DMS79 (cell line): ENCODE results near the gene TBCK.
"Not testable (repeated sequence)": the region's sequence is repeated elsewhere in the genome, so short reads cannot be mapped to it uniquely, and the experiment has no call there.

Source experiments
- DNase-seq: peaks from one replicate; lab custom pipeline; 2025; lab: John Stamatoyannopoulos, UW

Gene TBCK

DNA sequence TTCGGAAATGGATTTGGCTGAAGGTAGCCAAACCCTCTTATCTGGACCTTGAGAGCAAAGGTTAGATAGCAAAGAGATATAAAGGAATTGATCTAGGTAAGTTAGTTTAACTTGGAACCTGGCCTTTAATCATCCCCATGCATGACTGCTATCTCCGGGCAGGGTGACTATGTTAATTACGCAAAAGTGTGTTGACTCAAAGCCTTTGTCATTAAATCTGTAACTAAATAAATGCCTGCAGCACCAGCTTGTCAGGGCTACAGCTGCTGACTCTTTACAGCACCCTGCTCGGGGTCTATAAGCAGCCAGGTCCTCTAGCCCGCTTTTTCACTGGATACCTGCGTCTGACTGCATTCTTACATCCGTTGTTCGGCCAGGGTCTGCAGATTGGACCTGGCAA, 201.7 kb downstream of the TBCK start:
- DNase-seq: no peak

GRCh38 chr4:106111778-106112469, 204.1 kb downstream of the TBCK start:
- DNase-seq: not testable (repeated sequence)

DNA sequence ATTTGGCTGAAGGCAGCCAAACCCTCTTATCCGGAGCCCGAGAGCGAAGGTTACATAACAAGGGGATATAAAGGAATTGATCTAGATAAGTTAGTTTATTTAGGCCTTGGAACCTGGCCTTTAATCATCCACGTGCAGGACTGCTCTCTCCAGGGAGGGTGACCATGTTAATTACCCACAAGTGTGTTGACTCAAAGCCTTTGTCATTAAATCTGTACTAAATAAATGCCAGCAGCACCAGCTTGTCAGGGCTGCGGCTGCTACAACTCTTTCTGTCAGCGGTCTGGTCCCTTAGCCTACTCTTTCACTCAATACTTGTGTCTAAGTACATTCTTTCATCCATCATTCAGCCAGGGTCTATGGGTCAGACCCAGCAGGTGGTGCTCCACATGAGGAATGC, 206.1 kb downstream of the TBCK start:
- DNase-seq: no peak

DNA sequence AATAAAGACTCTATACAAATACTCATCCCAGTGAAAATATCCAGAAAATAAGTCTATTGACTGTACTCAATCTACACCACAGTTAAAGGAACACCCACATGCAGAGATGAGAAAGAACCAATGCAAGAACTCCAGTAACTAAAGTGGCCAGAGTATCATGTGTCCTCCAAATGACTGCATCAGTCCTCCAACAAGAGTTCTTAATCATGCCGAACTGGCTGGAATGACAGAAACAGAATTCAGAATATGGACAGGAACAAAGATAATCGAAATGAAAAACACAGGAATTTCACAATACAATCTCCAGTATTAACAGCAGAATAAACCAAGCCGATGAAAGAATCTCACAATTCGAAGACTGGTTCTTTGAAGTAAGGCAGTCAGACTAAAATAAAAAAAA, 210.3 kb downstream of the TBCK start:
- no peak for DNase-seq

DNA sequence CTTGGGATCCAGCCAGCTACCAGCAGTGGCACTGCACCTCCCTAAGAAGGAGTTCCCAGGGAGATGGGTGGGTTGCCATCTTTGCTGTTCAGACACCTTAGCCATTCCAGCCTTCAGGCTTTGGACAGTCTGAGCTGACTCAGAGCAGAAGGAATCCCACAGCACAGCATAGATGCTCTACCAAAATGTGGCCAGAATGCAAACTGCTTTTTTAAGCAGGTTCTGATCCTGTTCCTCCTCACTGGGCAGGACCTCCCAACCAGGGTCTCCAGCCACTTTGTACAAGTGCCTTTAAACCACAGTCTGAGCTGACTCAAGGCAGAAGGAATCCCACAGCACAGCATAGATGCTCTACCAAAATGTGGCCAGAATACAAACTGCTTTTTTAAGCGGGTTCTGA, 211.7 kb downstream of the TBCK start:
- no peak for DNase-seq

- no peak for DNase-seq
Measured at GRCh38 chr4:106096454-106096853, 219.6 kb downstream of the TBCK start.

GRCh38 chr4:106095408-106095807, 220.6 kb downstream of the TBCK start:
- no peak for DNase-seq

GRCh38 chr4:106092361-106093040, 223.5 kb downstream of the TBCK start:
- DNase-seq: no peak

- DNase-seq: no peak
Measured at GRCh38 chr4:106090826-106091225, 225.2 kb downstream of the TBCK start.

- DNase-seq: no peak
Measured at GRCh38 chr4:106083065-106083464, 232.9 kb downstream of the TBCK start.

DNA sequence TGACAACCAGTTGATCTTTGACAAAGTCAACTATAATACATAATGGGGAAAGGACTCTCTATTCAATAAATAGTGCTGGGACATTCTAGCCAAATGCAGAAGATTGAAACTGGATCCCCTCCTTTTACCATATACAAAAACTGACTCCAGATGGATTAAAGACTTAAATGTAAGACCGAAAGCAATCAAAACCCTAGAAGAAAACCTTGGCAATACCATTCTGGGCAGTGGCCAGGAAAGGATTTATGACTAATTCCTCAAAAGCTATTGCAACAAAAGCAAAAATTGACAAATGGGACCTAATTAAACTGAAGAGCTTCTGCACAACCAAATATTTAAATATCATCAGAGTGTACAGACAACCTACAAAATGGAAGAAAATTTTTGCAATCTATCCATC, 235.6 kb downstream of the TBCK start:
- no peak for DNase-seq

GRCh38 chr4:106079616-106080015, 236.4 kb downstream of the TBCK start:
- no peak for DNase-seq

GRCh38 chr4:106065018-106065417, 251.0 kb downstream of the TBCK start:
- DNase-seq: no peak

DNA sequence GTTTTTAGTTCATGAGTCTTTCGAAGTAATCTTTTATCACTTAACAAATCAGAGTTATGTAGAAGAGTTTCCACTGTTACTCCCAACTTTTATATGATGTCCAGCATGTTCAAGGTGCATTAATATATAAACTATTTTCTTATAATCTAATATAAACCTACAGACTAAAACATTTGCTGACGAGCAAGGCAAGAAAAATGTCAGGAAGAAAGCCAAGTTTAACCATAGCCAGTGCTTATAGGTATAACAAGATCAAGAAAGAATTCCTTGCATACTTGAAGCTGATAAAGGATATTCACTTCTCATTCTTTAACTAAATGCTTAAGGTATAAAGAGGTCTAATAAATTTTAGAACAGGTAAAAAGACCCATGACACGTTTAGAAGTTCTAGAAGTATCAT, 253.0 kb downstream of the TBCK start:
- DNase-seq: no peak

- no peak for DNase-seq
Measured at GRCh38 chr4:106062452-106062875, 253.5 kb downstream of the TBCK start.

DNA sequence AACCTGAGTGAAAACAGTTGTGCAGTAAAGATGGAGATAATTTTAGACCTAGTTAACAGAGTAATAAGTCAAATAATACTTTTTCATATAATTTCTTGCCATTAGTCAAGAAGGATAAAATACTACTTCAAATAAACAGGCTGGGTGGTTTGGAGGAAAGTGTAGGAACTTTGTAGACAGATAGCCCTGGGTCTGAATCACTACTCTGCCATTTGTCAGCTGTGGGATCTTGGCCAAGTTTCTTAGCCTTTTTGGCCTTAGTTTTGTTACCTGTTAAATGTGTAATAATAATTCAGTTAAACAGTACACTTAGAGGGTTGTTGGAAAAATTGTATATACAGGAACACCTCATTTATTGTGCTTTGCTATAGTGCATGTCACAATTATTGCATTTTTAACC, 257.1 kb downstream of the TBCK start:
- DNase-seq: no peak

DNA sequence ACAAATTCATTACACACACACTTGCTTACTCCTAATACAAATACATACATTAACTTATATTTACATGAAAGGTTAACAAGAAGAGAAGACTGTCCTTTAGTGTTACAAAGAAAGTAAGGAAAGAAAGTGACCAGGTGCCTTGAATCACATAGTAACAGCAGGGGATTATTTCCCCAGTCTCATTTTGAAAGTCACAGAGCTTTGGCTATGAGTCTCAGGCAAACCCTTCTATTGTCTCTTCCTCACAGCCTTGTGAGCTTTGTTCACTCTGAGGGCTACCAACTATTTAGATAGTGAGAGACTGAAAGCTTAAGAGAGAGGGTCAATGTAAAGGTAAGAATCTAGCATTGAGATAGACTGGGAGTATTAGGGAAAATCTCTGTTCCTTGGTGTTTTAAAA, 259.1 kb downstream of the TBCK start:
- no peak for DNase-seq

DNA sequence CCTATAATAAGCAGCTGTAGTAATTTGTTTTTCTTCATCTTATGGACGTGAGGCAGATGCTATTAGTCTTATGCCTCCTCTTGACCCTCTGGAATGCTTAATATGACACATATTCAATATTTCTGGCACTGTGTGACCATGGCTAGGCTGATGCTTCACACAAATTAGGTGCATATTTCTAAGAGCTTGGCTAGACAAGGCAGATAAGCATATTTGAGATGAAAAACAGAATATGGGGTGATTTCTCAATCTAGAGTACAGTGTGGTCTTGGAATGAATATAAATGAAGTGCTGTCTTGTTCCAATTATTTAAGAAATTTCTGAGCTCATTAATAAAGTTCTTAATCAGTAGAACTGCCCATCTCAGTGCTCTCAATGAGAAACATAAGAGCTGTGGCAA, 264.5 kb downstream of the TBCK start:
- DNase-seq: no peak

DNA sequence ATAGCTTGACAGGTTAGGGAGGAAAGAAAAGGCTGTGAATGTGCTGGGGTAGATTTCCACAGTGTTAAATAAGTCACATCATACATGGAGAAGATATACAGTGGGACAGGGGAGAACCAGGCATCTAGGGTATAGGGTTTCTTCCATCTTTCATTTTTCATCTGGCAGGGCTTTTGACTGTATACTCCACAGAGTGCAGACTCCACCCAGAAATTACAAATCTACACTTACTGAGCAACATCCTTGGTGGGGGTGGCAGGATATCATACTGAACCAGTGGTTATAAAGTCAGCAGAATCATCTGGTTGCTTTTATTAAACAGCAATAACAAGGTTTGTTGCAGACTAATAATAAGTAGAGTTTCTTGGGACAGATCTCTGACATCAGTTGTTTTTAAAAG, 266.5 kb downstream of the TBCK start:
- no peak for DNase-seq

DNA sequence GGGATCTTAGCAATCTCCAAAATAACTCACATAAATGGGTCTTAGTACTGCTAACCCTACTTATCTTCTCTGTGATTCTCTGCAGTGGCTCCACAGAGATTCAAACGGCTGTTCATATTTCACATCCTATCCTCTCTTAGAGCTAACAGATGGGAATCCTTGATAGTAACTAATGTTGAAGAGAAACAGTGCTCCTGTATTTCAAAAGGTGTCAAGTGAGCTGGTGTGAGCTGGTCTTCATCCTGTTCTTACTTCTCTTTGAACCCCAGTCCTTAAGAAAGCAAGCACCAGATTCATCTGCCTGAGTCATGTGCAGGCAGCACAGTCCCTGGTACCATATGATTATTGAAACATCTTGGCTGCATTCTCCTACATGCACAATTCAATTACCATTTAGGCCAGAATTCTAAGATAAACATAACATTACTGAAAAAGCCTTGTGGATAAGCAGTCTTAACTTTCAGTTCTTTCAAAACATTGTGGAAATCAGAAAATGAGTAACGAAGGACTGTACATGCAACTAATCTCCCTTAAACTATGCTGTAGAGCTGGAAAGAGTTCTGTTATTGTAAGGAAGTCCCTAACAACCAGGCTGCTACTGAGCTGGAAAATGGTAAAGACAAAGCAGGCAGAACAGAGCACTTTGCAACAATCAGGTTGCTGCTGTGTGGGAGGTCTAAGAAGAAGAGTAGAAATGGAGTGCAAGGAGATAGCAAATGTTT, 267.6 kb downstream of the TBCK start:
- no peak for DNase-seq

DNA sequence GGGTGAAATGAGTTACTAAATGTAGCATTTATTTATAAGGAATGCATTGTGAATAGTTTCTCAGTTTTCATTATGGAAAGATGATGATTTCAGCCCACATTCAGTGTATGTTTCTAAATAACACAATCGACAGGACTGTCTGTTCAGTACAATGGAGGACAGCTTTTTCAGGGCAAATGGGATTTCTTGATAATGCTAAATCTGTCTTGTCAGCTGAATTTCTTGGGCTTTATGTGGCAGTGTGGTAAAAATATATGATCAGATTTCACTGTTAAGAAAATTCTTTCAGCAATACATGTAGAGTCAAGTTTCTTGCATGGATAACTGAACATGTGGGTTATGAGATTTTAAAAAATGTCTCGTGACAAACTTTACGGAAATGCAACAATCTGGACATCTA, 269.9 kb downstream of the TBCK start:
- no peak for DNase-seq

DNA sequence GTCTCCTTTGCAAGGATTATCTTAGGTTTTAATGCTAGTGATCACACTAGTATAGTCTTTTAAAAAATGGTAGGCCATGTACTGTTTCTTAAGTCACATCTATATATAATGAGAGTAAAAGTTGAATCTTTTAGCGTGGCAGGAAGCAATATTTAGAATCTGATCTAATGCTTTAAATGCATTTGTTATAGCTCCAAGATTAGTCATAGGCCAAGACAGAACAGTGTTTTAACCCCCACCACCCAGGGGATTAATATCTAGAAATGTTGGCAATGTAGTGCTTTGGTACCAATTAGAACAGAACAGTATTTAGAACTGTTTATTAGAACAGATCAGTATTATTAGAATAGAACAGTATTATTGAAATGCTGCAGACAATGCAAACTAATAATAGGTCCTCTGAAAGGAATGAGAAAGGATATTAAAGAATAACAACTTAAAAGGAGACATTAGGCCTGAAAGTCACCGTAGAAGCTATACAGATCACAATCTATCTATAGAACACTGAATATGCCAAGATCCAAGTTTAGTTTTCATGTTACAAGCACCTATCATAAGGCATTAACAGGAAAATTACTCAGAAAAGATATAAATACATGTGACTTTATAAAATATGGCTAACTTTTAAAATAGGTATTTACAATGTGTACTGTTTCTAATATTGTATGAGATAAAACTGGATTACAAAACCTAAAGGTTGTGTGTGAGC, 274.6 kb downstream of the TBCK start:
- no peak for DNase-seq

DNA sequence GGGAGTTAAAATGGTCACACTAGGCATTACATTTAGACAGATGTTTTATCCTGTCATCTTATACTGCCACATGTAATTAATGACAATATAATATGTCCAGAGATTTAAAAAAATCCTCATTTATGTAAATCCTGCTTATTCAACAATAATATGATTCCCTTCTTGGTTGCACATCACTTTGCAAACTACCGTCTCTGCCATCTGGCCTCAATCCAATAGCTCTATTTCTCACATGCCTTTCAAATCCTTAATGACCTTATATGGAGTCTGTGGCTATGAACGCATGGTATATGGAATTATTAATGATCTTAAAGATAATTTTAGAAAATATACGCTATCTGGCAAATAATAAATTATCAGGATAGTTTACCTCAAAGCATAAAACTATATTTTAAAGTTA, 276.2 kb downstream of the TBCK start:
- DNase-seq: no peak
